Activated CD8-positive, alpha-beta memory T cell treated with anti-CD3 and anti-CD28 coated beads, Interleukin-2, amount 50 U/mL, for 4 hours (primary cell): ENCODE results near the gene RPS23.
"Not testable (repeated sequence)": the region's sequence is repeated elsewhere in the genome, so short reads cannot be mapped to it uniquely, and the experiment has no call there.

Experiments used
- DNase-seq: peaks from one replicate; pipeline ENCODE4 v3.0.0-alpha.2; 2020

Gene RPS23

GRCh38 chr5:82287625-82288024 is 9.5 kb upstream of the RPS23 start:
- DNase-seq, result no peak

DNA sequence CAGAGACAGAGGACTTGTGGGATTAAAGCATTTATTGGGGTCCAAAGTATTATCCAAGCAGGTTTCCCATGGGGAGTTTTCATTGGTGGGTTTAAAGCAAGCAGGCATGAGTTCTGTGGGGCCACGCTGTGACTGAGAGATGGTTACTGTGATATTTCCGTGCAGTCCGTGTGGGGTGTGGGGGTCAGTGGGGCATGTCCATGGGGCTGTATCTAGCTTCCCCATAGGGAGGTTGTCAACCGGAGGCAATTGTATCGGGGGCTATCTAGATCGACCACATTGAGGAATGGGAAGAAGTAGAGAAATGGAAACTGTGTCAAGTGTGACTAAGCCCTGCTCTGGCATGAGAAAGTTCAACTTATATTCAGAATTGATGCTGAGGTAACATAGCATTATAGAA is 7.1 kb upstream of the RPS23 start:
- no peak for DNase-seq

- DNase-seq, result no peak
These were observed 5.7 kb upstream of the RPS23 start for GRCh38 chr5:82283893-82284292.

- DNase-seq, result no peak
These were observed 687 bp upstream of the RPS23 start for GRCh38 chr5:82278711-82279370.

GRCh38 chr5:82277613-82277986 is 554 bp downstream of the RPS23 start:
- DNase-seq, result no peak

DNA sequence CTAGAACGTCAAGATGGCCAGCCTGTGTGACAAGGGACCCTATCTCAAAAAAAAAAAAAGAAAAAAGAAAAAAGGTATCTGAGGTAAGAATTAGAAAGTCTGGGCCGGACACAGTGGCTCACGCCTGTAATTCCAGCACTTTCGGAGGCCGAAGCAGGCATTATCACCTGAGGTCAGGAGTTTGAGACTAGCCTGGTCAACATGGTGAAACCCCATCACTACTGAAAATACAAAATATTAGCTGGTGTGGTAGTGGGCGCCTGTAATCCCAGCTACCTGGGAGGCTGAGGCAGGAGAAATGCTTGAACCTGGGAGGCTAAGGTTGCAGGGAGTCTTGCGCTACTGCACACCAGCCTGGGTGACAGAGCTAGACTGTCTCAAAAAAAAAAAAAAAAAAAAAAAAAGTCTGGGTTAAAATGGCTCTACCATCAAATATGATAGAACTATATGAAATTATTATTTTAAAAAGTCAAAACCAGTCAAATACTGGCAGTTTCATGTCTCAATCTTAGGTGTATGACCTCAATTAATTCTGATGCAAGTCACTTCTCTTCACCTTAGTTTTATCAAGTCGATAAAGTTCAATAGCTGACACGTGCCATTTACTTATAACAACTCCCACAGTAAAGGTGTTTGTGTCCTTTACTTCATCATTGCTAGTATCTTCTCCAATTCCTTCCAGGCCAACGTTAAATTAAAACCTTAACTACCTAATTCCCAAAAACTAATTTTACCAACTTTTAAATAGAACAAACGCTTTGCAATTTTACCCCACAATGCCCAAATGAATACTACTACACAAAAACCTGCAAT is 1.1 kb downstream of the RPS23 start:
- DNase-seq, result no peak

- DNase-seq, result no peak
These were observed 2.9 kb downstream of the RPS23 start for GRCh38 chr5:82275216-82275664.

DNA sequence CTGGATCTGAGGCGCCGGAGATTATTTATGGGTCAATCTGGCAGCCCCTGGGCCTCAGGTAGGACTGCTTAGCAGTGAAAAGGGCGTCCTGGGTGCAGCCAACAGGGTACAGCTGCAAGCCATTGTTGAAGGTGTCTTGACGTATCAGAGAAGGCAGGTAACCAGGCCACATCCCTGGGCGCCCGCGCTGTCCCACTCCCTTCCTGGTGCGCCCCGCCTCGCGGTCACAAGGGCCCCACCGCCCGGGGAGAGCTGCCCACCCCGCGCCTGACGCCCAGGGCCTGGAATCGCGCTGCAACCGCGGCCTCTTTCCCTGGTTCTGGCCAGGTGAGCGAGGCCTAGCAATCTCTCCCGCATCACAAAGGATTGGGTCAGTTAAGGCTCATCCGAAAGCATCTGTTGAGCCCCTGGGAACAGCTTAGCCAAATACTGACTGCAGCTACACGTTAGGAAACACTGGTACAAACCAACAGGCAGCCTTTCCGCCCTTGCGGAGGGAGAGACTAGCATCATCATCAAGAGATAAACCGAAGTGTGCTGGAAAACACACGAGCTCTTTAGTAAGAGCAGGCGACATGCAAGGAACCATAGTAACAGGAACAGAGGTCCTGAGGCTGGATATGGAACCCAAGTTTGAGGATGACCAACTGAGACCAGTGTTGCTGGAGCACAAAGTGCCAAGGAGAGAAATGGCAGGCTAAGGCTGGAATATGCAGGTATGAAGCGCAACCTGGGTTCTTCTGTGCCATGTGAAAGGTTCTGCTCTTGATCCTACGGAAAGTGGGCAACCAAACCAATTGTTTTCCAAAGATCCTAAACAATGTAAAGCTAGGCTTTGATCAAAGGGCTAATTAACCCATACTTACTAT is 3.6 kb downstream of the RPS23 start:
- DNase-seq, result no peak

DNA sequence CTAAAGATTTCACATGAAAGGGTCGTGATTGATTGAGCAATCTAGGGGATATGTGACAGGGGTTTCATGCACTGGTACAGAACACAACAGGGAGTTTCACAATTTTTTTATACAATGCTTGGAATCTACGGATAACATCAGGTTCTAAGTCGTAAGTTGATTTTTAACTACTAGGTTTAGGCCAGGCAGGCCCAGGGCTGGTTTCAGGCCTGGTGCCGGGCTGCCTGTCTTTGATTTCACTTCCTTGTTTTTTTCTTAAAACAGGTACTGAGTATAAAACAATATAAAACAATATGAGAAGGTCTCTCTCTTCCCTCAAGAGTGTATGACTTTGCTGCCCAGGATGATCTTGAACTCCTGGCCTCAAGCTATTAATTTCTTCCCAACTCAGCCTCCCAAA is 4.7 kb downstream of the RPS23 start:
- not testable (repeated sequence) for DNase-seq

- DNase-seq, result not testable (repeated sequence)
These were observed 5.4 kb downstream of the RPS23 start for GRCh38 chr5:82272571-82273356.

DNA sequence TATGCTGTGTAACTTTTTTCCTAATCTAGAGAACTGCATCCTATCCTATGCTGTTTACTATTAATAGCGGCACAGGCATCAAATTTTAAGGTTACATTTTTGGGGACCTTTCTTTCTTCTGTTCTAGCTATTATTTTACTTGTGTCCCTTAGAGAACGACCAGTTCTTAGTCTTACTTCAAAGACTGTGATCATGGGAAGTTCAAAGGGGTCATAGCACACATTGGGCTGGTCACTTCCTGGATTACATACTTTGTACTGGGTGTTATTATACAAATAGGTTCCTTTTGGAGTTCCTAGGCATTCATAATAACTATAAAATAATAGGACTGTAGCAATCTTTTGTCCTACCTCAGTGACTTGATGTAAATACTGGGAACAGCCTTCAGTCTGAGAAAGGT is 8.8 kb downstream of the RPS23 start:
- not testable (repeated sequence) for DNase-seq

DNA sequence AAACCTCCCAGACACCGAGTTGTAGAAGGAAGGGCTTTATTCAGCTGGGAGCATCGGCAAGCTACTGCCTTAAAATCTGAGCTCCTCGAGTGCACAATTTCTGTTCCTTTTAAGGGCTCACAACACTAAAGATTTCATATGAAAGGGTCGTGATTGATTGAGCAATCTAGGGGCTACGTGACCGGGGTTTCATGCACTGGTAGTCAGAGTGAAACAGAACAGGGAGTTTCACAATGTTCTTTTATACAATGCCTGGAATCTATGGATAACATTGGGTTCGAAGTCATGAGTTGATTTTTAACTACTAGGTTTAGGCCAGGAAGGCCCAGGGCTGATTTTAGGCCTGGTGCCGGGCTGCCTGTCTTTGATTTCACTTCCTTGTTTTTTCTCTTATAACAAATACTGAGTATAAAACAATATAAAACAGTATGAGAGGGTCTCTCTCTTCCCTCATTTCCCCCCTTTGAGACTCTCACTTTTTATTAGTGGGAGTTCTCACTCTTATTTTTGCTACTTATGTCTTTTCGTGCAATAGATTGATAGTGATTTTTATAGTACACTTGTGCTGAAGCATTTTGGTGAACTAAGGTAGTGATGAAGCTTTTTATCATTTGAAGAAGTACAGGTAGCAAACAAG is 10.7 kb downstream of the RPS23 start:
- not testable (repeated sequence) for DNase-seq

- DNase-seq, result no peak
These were observed 13.1 kb downstream of the RPS23 start for GRCh38 chr5:82265047-82265446.

DNA sequence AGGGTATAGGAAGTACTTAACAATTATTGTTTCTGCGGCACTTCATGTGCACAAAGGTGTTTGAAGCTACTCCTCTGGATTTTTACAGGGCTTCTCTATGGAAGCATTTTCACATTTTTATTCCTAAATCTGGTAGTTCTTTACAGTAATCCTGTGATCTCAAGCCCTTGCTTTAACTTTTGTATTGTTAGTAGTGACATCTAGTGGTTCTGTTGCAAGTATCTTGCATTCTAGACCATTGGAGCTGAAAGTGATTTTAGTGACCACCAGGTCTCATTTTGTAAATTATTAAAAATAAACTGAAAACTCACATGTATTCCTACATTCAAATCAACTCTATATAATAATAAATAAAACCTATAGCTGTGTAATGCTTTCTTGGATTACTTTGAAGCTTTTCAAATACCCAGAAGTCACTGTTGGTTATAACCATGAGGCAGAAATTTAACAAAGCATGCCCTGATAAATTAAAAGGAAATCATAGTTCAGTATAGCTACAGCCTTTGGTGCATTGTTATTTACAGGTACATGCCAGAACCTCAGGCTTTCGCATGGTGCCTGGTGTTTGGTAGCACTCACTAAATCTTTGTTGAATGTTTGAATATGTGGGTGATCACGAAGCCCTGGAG is 18.9 kb downstream of the RPS23 start:
- DNase-seq, result no peak

- DNase-seq, result no peak
These were observed 20.4 kb downstream of the RPS23 start for GRCh38 chr5:82257729-82258128.

DNA sequence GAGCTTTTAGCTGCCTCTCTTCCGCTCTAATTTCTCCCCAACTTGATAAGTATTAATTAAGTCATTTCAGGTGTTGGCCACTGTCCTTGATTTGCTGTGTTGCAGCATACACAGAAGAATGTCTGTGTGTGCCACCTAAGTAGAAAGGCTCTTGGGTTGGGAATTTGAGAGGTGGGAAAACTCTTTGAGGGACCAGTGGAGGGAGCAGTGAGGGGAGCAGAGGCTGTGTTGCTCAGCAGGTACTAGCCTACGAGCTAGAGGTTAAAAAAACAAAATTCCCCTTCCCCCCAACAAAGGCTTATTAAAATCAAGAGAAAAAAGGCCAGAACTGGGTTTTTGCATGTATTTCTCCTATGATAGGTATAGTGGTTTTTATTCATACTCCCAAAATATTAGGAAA is 20.9 kb downstream of the RPS23 start:
- DNase-seq, result no peak

- DNase-seq, result no peak
These were observed 22.3 kb downstream of the RPS23 start for GRCh38 chr5:82255844-82256243.

DNA sequence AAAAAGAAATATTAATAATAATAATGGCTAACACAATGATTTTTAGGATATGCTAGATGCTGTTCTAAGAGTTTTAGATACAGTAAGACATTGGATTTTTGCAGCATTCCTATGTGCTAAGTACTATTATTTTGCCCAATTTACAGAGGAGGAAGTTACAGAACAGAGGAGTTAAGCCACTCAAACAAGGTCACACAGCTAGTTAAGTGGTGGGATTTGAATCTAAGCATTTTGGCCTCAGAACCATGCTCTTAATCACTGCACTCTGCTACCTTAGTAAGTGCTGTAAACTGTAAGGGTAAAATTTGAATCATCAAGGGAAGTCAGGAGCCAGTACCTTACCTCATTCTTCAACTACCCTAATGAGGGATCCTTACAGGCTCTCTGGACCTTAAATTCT is 25.4 kb downstream of the RPS23 start:
- DNase-seq, result no peak

GRCh38 chr5:82246960-82247574 is 31.1 kb downstream of the RPS23 start:
- DNase-seq, result no peak

DNA sequence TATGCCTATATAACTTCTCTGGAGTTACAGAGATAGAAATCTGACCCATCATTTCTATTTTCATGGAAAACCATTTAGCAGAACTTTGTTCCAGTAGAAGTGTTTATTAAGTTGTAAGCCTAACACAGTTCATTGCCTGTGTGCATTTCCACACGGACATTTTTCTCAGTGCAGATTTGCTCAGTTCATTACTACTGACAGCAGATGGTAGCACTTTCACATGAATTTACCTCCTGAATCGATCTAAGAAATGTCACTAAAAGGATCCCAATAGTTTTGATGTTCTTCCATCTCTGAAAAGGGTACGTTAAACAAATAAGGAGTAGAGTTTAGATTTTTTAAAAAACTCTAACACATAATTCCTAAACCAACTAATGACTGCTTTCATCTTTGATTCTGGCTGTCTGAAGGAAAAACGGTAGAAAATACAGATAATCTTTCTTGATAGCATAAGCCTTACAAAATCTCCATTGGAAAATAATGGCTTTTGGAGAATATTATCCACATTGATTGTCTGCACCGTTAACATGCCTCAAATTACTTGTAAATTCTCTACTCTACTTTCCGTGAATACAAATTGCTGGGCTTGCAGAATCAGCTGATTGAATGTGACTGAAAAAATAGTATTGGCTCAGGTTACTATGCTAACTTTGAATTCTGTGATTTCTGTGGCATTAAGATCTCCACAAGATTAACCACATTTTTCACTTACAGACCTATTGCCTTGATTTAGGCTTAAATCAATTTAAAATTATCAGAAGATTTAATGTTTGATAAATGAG is 33.1 kb downstream of the RPS23 start:
- DNase-seq, result no peak
